Stimulated activated CD4-positive, alpha-beta T cell treated with anti-CD3 and anti-CD28 coated beads, Interleukin-4, amount 100 ng/mL, for 1 hour (primary cell): ENCODE results near the gene ZYX.
A peak's percentile ranks its signal among the peaks of the same experiment; 100 is the strongest.
"Not testable (repeated sequence)": the region's sequence is repeated elsewhere in the genome, so short reads cannot be mapped to it uniquely, and the experiment has no call there.

Source experiments
- DNase-seq: peaks from one replicate; pipeline ENCODE4 v3.0.0-alpha.2; 2020

ZYX gene

GRCh38 chr7:143398616-143399015 is 17.5 kb downstream of the ZYX start:
- no peak for DNase-seq

GRCh38 chr7:143399151-143399550 is 18.0 kb downstream of the ZYX start:
- DNase-seq, result no peak

GRCh38 chr7:143399642-143400041 is 18.5 kb downstream of the ZYX start:
- no peak for DNase-seq

- DNase-seq, result no peak
These were observed 20.1 kb downstream of the ZYX start for GRCh38 chr7:143401265-143401664.

GRCh38 chr7:143402233-143402632 is 21.1 kb downstream of the ZYX start:
- not testable (repeated sequence) for DNase-seq

DNA sequence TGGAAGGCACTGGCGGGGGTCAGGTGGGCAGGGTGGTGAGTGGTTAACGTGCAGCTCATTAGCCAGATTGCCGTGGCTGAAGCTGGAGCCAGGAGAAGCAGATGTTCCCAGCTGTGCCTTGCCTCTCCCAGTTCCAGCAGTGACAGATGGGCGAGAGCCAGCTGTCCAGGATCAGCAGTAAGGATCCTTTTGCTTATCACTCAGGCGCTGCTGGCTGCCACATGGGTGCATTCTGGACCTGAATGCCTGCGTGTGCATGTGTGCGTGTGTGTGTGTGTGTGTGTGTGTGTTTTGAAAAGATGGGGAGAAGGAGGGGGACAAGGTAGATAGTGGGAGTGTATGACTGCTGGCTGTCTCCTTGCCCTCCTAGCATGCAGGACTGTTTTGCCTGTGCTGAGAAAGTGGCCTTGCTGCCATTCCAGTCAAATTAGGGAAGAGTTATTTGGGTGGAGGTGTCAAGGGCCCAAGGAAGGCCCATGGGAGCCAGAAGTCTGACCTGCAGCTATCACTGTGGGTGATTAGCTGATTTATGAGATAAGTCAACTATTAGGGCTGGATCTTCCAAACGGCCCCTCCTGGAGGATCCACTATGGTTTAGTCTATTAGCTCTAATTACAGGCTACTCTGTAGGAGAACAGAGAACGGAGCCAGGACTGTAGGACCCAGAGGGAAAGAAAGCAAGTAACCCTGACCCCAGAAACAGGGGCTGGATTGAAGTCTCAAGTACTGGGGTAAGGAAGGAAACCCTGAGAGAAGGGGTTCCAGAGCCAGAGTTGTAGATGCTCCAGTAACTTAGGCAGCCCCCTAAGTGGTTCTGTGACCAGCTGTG is 24.2 kb downstream of the ZYX start:
- no peak for DNase-seq

DNA sequence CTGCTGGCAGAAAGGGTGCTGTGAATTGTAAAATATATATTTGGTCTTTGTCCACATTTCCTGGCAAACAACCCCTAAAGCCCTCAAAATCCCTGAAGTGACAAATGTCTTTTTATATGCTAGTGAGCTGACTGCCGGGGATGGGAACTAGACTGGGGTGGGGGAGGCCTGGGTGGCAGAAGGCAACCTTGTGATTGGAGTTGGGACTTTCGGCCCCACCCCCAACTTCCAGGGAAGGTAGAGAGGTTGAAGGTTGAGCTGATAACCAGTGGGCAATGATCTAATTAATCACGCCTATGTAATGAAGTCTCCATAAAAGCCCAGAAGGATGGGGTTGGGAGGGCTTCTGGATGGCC is 24.8 kb downstream of the ZYX start:
- no peak for DNase-seq

DNA sequence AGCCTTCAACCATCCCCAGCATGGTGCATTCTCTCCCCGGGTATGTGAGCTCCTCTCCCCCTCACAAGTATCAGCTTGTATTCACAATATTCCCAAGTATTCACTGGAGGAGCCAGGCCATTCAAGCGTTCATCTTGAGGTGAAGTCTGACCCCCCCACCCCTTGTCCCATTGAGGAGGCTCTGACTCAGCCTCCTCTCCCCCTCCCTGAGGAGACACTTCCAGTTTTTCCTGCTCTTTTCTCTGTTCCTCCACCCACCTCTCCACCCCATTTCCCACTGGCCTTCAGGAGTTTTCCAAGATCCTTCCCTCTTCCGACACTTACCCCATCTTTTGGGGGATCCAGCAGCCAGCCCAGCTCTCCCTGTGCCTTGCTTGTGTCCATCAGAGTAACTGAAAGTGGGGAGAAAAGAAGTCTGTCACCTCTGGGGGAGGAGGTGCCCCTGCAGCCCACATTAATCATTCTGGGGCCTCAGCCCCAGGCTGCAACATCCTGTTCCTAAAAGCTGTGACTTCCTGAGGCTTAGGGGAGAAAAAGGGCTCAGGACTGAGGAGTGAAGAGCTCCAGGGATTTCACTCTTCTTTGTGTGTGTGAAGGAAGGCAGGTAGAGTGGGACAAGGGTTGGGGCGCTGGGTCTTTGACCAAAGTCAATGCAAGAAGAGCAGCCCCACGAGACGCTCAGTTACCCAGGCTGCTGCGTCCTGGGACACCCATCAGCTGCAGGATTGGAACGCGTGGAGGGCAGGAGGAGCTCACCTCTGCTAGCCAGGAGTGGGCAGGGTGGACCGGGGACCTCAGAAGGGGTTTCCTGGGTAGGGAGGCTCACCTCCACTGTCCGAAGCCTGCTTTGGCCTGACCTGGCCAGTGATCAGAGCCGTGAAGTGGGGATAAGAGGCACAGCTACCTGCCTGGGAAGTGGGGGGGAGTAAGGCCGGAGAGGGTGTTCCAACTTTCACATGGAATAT is 26.4 kb downstream of the ZYX start:
- DNase-seq, result no peak

GRCh38 chr7:143408252-143408685 is 27.1 kb downstream of the ZYX start:
- no peak for DNase-seq

- DNase-seq, result peak; percentile 45
These were observed 27.8 kb downstream of the ZYX start, which contains the start of gene EPHA1 for GRCh38 chr7:143408686-143409561. TSS of gene EPHA1 (minus strand) at chr7:143408856. CDS start at chr7:143408805, 51 bp downstream.

DNA sequence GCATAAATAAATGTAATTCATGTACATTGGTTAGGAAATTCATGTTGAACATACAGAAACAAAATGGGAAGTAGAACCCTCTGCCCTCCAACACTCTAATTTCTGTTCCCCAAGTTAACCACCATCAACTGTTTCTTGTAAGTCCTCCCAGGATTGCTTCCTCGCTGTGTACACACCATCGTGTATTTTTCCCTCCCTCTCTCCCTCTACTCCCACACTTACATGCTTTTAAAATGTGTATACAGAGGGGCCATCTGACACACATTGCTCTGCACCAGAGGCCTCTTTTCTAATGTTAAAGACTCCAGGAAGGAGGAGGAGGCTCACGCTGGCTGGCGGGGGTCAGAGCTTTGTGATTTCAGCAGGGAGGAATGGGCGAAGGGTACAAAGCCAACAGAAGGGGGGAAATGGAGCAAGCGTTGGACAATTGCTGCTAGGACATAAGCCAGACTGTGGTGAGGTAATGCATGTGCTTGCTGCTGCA is 29.4 kb downstream of the ZYX start:
- DNase-seq, result no peak

DNA sequence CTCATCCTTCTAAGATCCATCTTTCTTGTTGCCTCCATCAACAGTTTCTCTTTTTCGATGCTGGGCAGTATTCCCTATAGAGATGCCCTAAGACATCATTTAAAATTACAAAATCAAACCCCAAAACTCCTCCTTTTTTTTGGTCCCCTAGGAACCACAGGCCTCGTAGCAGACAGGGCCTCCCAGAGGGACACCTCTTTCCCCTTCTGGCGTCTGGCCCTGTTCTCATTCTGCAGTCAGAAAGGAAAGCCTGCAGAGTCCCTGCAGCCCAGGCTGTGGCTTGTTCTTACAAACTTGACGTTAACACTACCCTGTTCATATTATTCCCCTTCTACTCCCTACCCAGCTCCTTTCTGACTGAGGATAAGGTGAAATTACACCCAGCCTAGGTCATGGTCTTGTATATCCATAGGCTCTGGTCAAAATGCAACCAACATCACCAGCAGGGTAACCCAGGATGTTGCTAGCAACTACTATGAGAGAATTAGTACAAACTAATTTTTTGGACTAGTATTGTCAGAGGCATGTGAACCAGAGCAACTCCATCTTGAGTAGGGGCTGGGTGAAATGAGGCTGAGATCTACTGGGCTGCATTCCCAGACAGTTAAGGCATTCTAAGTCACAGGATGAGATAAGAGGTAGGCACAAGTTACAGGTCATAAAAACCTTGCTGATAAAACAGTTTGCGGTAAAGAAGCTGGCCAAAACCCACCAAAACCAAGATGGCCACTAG is 31.0 kb downstream of the ZYX start:
- no peak for DNase-seq

GRCh38 chr7:143413123-143413522 is 32.0 kb downstream of the ZYX start:
- DNase-seq, result no peak

DNA sequence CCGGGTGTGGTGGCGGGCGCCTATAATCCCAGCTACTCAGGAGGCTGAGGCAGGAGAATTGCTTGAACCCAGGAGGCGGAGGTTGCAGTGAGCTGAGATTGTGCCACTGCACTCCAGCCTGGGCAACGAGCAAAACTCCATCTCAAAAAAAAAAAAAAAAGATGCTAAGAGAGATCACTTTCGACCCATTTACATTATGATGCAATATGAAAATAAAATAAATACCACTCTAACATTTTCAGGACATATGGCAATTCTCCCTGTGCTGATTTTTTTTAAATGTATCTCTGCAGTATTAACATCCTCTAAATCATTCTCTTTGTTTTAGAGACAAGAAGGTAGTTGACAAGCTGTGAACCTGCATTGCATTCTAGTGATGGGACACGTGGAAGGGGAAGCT is 34.1 kb downstream of the ZYX start:
- not testable (repeated sequence) for DNase-seq

- DNase-seq, result no peak
These were observed 34.7 kb downstream of the ZYX start for GRCh38 chr7:143415742-143416397.

DNA sequence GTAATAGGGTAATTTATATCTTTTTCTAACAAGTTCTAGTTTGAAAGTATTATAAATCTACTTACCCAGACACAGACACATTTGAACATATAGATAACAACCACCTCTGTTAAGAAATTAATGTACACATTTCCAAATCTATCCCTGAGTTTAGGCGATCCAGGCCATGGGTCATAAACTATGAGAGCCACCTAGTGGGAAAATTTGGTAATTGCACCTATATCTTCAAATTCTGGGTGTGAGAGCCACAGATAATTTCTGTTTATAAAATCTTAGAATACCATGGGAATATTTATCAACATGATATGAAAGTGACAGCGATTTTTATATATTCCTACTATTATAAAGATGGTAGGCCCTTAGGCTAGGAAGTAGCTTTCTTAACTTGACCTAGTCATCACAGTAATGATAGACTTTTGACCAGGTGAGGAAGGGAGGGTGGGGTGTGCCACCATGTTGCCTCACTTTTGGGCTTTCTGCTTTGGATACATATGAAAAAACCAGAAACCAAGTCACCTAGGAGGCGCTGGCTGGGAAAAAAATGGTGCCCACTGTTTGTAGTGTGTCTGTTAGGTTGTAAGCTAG is 35.5 kb downstream of the ZYX start:
- DNase-seq, result no peak

- no peak for DNase-seq
These were observed 36.7 kb downstream of the ZYX start for GRCh38 chr7:143417734-143418383.

GRCh38 chr7:143418681-143419458 is 37.7 kb downstream of the ZYX start:
- DNase-seq, result no peak

DNA sequence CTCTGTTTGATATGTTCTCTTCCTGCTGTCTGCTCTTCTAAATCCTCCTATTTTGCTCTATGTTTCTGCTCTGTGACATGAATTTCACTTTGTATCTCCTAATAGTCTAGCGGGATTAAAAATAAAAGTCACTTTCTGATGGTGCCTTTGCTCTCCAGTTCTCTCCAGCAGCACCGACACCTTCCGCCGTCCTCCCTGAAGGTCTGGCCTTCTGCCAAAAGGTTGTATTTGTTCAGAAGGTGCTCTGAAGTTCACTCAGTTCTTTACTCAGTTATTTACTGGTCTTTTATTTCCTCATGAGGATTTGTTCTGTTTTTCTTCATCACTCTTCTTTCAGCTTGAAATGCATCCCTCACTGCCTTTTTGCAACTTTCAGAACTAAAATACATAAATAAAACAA is 38.7 kb downstream of the ZYX start:
- DNase-seq, result no peak
